PC-3 (cell line): Measurements from ENCODE around the gene GGCX.
"Not testable (repeated sequence)": the region's sequence is repeated elsewhere in the genome, so short reads cannot be mapped to it uniquely, and the experiment has no call there.

Experiments used
- CTCF ChIP-seq: fragments of 300-600 bp; sonication (generic); conservative IDR thresholded peaks from 2 replicates; pipeline ENCODE4 v1.5.1; 2017; ENCODE audit warnings: antibody characterized with exemption, low read depth, mild to moderate bottlenecking, low read length
- EZH2 ChIP-seq: fragments of 300-600 bp; sonication (generic); IDR thresholded peaks from one replicate; pipeline ENCODE4 v1.6.1; 2017; ENCODE audit warnings: antibody characterized with exemption, mild to moderate bottlenecking, low read length; ENCODE audit not compliant: unreplicated experiment

DNA sequence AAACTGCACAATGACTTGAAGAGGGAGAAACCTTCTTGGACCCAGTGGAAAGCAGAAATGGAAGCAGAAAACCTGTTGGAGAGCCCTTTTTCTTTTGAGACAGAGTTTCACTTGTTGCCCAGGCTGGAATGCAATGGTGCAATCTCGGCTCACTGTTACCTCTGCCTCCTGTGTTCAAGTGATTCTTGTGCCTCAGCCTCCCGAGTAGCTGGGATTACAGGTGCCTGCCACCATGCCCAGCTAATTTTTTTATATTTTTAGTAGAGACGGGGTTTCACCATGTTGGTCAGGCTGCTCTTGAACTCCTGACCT is 42.8 kb upstream of the GGCX start:
- TF ChIP-seq CTCF, EZH2: not testable (repeated sequence)
